Occipital lobe (tissue), 2 donors: ENCODE measurements around the gene H2BK1. TPM values are rescaled to one million over a fixed set of nuclear protein-coding genes. Genes with fewer than 3 reads are reported as not detected.

Source experiments
- DNase-seq: peaks from one replicate; lab custom pipeline; 2025; lab: John Stamatoyannopoulos, UW
- total RNA-seq: library from RNA; depleted of rRNA; stranded (reverse); fragments of >200 nt; gene quantifications from one replicate; pipeline ENCODE4 v1.2.3, GENCODE V29; 2014

The H2BK1 gene
- total RNA-seq, 1 donor from 2014 or later = not detected

- DNase-seq = peak; percentile 75
Measured at GRCh38 chr7:151232917-151233701, 22.8 kb upstream of the H2BK1 start.

GRCh38 chr7:151232091-151232916, 22.0 kb upstream of the H2BK1 start, which contains the start of gene CHPF2:
Gene CHPF2, plus strand, starts transcription at chr7:151232483. Its CDS starts 1,529 bp downstream, at chr7:151234012.
- peak; percentile 88 for DNase-seq

GRCh38 chr7:151231080-151231479, 20.8 kb upstream of the H2BK1 start:
- no peak for DNase-seq

- no peak for DNase-seq
Measured at GRCh38 chr7:151229249-151229648, 19.0 kb upstream of the H2BK1 start.

- no peak for DNase-seq
Measured at GRCh38 chr7:151228024-151228866, 18.0 kb upstream of the H2BK1 start.

- peak; percentile 100 for DNase-seq
Measured at GRCh38 chr7:151226875-151227782, 16.8 kb upstream of the H2BK1 start, which contains the start of gene ABCF2. Gene ABCF2, minus strand, starts transcription at chr7:151227205. Its CDS starts 747 bp downstream, at chr7:151226458.

- no peak for DNase-seq
Measured at GRCh38 chr7:151226560-151226874, 16.2 kb upstream of the H2BK1 start.

GRCh38 chr7:151225948-151226510, 15.7 kb upstream of the H2BK1 start:
- no peak for DNase-seq

GRCh38 chr7:151223728-151224127, 13.4 kb upstream of the H2BK1 start:
- DNase-seq = no peak

- no peak for DNase-seq
Measured at GRCh38 chr7:151218170-151218569, 7.9 kb upstream of the H2BK1 start.

- no peak for DNase-seq
Measured at GRCh38 chr7:151215396-151215795, 5.1 kb upstream of the H2BK1 start.

GRCh38 chr7:151213826-151214225, 3.5 kb upstream of the H2BK1 start:
- DNase-seq = no peak

GRCh38 chr7:151212626-151213025, 2.3 kb upstream of the H2BK1 start:
- DNase-seq = no peak

- DNase-seq = no peak
Measured at GRCh38 chr7:151211155-151211772, 976 bp upstream of the H2BK1 start.

GRCh38 chr7:151209588-151209987, 700 bp downstream of the H2BK1 start:
- DNase-seq = no peak

GRCh38 chr7:151208253-151208862, 1.9 kb downstream of the H2BK1 start:
- DNase-seq = no peak

GRCh38 chr7:151207804-151208203, 2.5 kb downstream of the H2BK1 start:
- DNase-seq = no peak

- no peak for DNase-seq
Measured at GRCh38 chr7:151207315-151207714, 3.0 kb downstream of the H2BK1 start.

- DNase-seq = no peak
Measured at GRCh38 chr7:151206914-151207313, 3.4 kb downstream of the H2BK1 start.
